GM18508 (cell line): Measurements from ENCODE around the gene NTF4.
"Not testable (repeated sequence)": the region's sequence is repeated elsewhere in the genome, so short reads cannot be mapped to it uniquely, and the experiment has no call there.

Experiments
- ATAC-seq: cut with Tn5 transposase; IDR thresholded peaks from one replicate; pipeline ENCODE4 v1.9.1; 2021; ENCODE audit warnings: moderate number of reproducible peaks; ENCODE audit not compliant: insufficient read depth, unreplicated experiment

The NTF4 gene

GRCh38 chr19:49057636-49058234 is 6.9 kb downstream of the NTF4 start, which contains the start of gene CGB7:
CGB7 (minus strand) TSS chr19:49057749; CDS start chr19:49055375, 2,374 bp downstream.
- no peak for ATAC-seq

GRCh38 chr19:49056902-49057596 is 7.6 kb downstream of the NTF4 start:
- ATAC-seq: not testable (repeated sequence)

GRCh38 chr19:49056101-49056901 is 8.3 kb downstream of the NTF4 start:
- no peak for ATAC-seq

GRCh38 chr19:49050376-49051033 is 14.1 kb downstream of the NTF4 start:
- not testable (repeated sequence) for ATAC-seq

- not testable (repeated sequence) for ATAC-seq
These were observed 14.8 kb downstream of the NTF4 start for GRCh38 chr19:49049834-49050233.

GRCh38 chr19:49049011-49049410 is 15.6 kb downstream of the NTF4 start, which contains the start of gene CGB8:
CGB8 (minus strand) TSS chr19:49049111; CDS start chr19:49048739, 372 bp downstream.
- not testable (repeated sequence) for ATAC-seq

- not testable (repeated sequence) for ATAC-seq
These were observed 21.1 kb downstream of the NTF4 start, which contains the start of gene CGB5 for GRCh38 chr19:49043548-49043947. CGB5 (plus strand) TSS chr19:49043848; CDS start chr19:49044210, 362 bp downstream.

- ATAC-seq: not testable (repeated sequence)
These were observed 22.0 kb downstream of the NTF4 start for GRCh38 chr19:49042666-49043065.

GRCh38 chr19:49042177-49042576 is 22.4 kb downstream of the NTF4 start:
- ATAC-seq: no peak

- ATAC-seq: not testable (repeated sequence)
These were observed 24.9 kb downstream of the NTF4 start for GRCh38 chr19:49039736-49040135.

- ATAC-seq: not testable (repeated sequence)
These were observed 25.9 kb downstream of the NTF4 start for GRCh38 chr19:49038557-49039276.

- not testable (repeated sequence) for ATAC-seq
These were observed 26.5 kb downstream of the NTF4 start for GRCh38 chr19:49038111-49038510.

GRCh38 chr19:49036815-49037214 is 27.8 kb downstream of the NTF4 start, which contains the start of gene CGB1:
CGB1 (minus strand) TSS chr19:49036895; CDS start chr19:49036711, 184 bp downstream.
- ATAC-seq: not testable (repeated sequence)

- not testable (repeated sequence) for ATAC-seq
These were observed 32.8 kb downstream of the NTF4 start, which contains the start of gene CGB2 for GRCh38 chr19:49031642-49032301. CGB2 (plus strand) TSS chr19:49031890; CDS start chr19:49032096, 206 bp downstream.

GRCh38 chr19:49030323-49030722 is 34.3 kb downstream of the NTF4 start:
- not testable (repeated sequence) for ATAC-seq

GRCh38 chr19:49029749-49030148 is 34.9 kb downstream of the NTF4 start:
- ATAC-seq: not testable (repeated sequence)

- not testable (repeated sequence) for ATAC-seq
These were observed 35.9 kb downstream of the NTF4 start for GRCh38 chr19:49028686-49029085.

GRCh38 chr19:49025599-49025998 is 39.0 kb downstream of the NTF4 start:
- not testable (repeated sequence) for ATAC-seq

GRCh38 chr19:49025088-49025487 is 39.5 kb downstream of the NTF4 start:
- not testable (repeated sequence) for ATAC-seq
